HG03575 (cell line): ENCODE data around the gene CCNL2.

ENCODE experiments used
- ATAC-seq: cut with Tn5 transposase; IDR thresholded peaks from one replicate; pipeline ENCODE4 v1.9.1; 2021; ENCODE audit not compliant: unreplicated experiment, insufficient number of reproducible peaks, low FRiP score; ENCODE audit errors: extremely low read depth

CCNL2 gene

DNA sequence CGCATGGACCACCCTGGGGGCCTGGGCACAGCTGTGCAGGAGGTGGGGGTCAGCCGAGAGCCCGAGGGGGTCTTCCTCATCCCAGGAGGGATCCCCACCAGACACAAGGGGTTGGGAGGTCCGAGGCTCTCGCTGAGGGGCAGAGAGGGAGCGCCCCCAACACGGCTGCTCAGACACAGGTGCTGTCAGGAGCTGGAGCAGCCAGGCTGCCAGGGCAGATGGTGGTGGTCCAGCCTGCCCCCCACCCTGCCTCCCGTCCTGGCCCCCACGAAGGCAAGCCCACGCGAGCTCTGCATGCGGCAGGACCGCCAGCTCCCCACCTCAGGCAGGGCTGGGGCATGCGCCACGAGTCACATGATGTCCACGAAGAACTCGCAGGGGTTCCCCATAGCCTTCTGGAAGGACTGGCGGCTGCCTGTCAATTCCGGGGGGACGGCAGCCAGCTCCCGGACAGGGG, 63.3 kb downstream of the CCNL2 start:
- ATAC-seq = no peak
